Measurements from ENCODE around the gene ACER1.
"Not testable (repeated sequence)": the region's sequence is repeated elsewhere in the genome, so short reads cannot be mapped to it uniquely, and the experiment has no call there.

Gene ACER1

GRCh38 chr19:6355321-6356040 is 22.1 kb upstream of the ACER1 start:
- FAIRE-seq = not testable (repeated sequence)

GRCh38 chr19:6354098-6354674 is 20.8 kb upstream of the ACER1 start:
- no peak for FAIRE-seq

GRCh38 chr19:6352381-6353165 is 19.2 kb upstream of the ACER1 start:
- no peak for FAIRE-seq

GRCh38 chr19:6350688-6351087 is 17.3 kb upstream of the ACER1 start:
- no peak for FAIRE-seq

- not testable (repeated sequence) for FAIRE-seq
Observed at GRCh38 chr19:6349271-6349670, 15.9 kb upstream of the ACER1 start.

- FAIRE-seq = no peak
Observed at GRCh38 chr19:6343462-6343861, 10.1 kb upstream of the ACER1 start.

GRCh38 chr19:6340493-6341201 is 7.2 kb upstream of the ACER1 start:
- FAIRE-seq = no peak

GRCh38 chr19:6334490-6335285 is 1.3 kb upstream of the ACER1 start:
- FAIRE-seq = peak; percentile 98

- FAIRE-seq = no peak
Observed at GRCh38 chr19:6326815-6327214, 6.6 kb downstream of the ACER1 start.

GRCh38 chr19:6325614-6326013 is 7.8 kb downstream of the ACER1 start:
- FAIRE-seq = no peak

- FAIRE-seq = no peak
Observed at GRCh38 chr19:6324757-6325156, 8.7 kb downstream of the ACER1 start.

GRCh38 chr19:6322284-6322683 is 11.1 kb downstream of the ACER1 start:
- no peak for FAIRE-seq

- FAIRE-seq = no peak
Observed at GRCh38 chr19:6319376-6319775, 14.0 kb downstream of the ACER1 start.

GRCh38 chr19:6318772-6319171 is 14.6 kb downstream of the ACER1 start:
- FAIRE-seq = no peak

GRCh38 chr19:6315646-6316045 is 17.8 kb downstream of the ACER1 start:
- not testable (repeated sequence) for FAIRE-seq

- no peak for FAIRE-seq
Observed at GRCh38 chr19:6313398-6313969, 19.9 kb downstream of the ACER1 start.

- no peak for FAIRE-seq
Observed at GRCh38 chr19:6312018-6312417, 21.4 kb downstream of the ACER1 start.

- no peak for FAIRE-seq
Observed at GRCh38 chr19:6298413-6298812, 35.0 kb downstream of the ACER1 start.

GRCh38 chr19:6297202-6297601 is 36.2 kb downstream of the ACER1 start:
- FAIRE-seq = no peak

GRCh38 chr19:6292006-6292405 is 41.4 kb downstream of the ACER1 start:
- no peak for FAIRE-seq

GRCh38 chr19:6288737-6289136 is 44.7 kb downstream of the ACER1 start:
- FAIRE-seq = no peak

GRCh38 chr19:6287269-6287885 is 46.0 kb downstream of the ACER1 start:
- no peak for FAIRE-seq

Data from A204.1 (cell line).